Measurements from ENCODE around the gene SHF.

- no peak for TF ChIP-seq CTCF (IDR thresholded peaks at IDR 0.05)
- no peak for TF ChIP-seq POLR2A (IDR thresholded peaks at IDR 0.05)
Measured at GRCh38 chr15:45151998-45152828, 35.6 kb downstream of the SHF start.
